Activated naive CD8-positive, alpha-beta T cell treated with anti-CD3 and anti-CD28 coated beads for 36 hours (primary cell): ENCODE data around the gene GLDN. TPM values are rescaled to one million over a fixed set of nuclear protein-coding genes. Genes with fewer than 3 reads are reported as not detected.

Source experiments
- DNase-seq: peaks from one replicate; pipeline ENCODE4 v3.0.0; 2021
- H3K27ac Mint-ChIP-seq: one replicate; pipeline ENCODE4 v1.8.0; 2022; ENCODE audit warnings: mild to moderate bottlenecking, moderate library complexity, mixed read lengths
- H3K27me3 Mint-ChIP-seq: one replicate; pipeline ENCODE4 v1.8.0; 2022; ENCODE audit warnings: mild to moderate bottlenecking, mixed read lengths
- H3K36me3 Mint-ChIP-seq: one replicate; pipeline ENCODE4 v1.8.0; 2021; ENCODE audit warnings: mild to moderate bottlenecking, mixed read lengths
- H3K4me1 Mint-ChIP-seq: one replicate; pipeline ENCODE4 v1.8.0; 2021; ENCODE audit warnings: mixed read lengths
- H3K4me3 Mint-ChIP-seq: one replicate; pipeline ENCODE4 v1.8.0; 2022; ENCODE audit warnings: mild to moderate bottlenecking, moderate library complexity, mixed read lengths
- H3K9me3 Mint-ChIP-seq: one replicate; pipeline ENCODE4 v1.8.0; 2022; ENCODE audit warnings: mixed read lengths
- total RNA-seq, 2 experiments: library from RNA; stranded (reverse); gene quantifications; one replicate each; pipeline ENCODE4 v1.2.3, GENCODE V29; 2021

The GLDN gene
- total RNA-seq, 2 experiments from 2014 or later, result not detected

DNA sequence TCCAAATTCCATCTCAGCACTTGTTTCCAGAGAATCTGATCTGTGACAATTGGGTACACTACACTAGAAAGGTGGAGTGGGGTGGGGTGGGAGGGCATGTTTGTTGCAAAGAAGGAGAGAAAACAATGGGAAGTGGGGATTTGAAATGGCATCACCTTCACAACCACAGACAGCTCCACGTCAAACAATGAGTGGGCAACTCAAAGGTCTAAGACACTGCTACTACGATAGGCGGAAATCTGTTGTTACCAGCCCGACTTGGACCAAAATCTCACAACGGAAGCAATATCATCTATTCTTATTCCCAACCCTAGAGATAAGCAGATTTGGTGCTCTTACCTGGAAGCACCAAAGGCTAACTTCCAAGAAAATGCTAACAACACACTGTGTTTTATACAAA, 6.4 kb upstream of the GLDN start:
- Mint-ChIP-seq H3K27me3 (peaks cover 9% of the 10 kb centered on the region), H3K36me3 (no peaks in the 10 kb centered on the region), H3K27ac (no peak overlapping the region), H3K9me3 (no peaks in the 10 kb centered on the region), H3K4me1 (no peaks in the 10 kb centered on the region), H3K4me3 (no peak overlapping the region)
- DNase-seq, result no peak

DNA sequence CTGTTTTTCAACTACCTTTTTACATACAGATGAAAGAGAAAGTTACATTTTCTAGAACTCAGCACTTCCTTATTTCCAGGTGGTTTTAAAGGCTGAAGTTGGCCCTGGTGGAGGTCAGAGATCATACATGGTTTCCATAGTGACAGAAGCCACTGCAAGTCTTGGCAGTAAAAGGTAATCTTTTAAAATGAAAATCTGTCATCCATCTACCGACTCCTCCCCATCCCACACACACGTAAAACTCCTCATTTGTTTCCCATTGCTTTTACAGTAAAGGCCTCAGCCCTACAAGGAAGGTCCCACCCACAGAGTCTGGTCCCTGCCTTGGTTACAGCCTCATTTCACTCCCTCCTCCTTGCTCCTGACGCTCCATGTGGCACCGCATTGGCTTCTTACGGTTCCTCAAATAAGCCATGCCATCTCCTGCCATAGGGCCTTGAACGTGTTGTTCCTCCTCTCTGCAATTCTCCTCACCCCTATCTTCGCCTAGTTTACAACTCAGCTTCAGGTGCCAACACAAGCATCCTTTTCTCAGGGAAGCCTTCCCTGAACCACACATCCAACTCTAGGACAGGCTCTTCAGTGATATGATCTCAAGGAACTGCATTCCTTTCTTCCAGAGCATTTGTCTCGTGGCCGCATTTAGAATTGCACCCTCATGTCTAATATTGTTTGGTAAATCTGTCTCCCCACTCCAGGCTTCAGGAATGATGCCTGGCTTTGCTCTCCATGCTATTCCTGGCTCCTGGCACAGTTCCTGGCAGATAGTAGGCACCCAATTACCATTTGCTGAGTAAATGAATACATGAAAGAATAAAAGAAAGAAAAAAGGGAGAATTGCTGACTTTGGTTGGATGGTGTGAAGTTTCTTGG, 5.7 kb upstream of the GLDN start:
- no peak for DNase-seq
- H3K27ac Mint-ChIP-seq, result no peak overlapping the region
- H3K9me3 Mint-ChIP-seq, result no peaks in the 10 kb centered on the region
- H3K4me3 Mint-ChIP-seq, result no peak overlapping the region
- no peaks in the 10 kb centered on the region for H3K36me3 Mint-ChIP-seq
- H3K27me3 Mint-ChIP-seq, result peaks cover 16% of the 10 kb centered on the region
- H3K4me1 Mint-ChIP-seq, result no peaks in the 10 kb centered on the region

DNA sequence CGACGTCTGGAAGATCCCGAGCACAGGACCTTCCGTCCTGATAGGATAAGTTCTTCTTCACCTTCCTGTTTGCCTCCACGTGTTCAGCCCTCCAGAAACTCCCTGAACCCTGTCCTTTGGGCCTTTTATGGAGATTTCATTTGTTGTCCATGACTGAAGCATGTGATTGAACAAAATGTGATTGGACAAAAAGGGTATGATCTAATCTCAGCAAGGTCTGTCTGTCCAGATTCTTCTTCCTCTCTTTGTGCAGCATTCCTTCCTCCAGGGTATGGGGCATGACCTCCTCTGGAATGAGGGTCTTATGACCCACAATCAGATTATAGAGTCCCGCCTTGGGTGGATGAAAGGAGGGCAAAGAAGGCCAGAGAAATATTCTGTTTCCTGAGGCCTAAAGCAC, 3.0 kb upstream of the GLDN start, which contains the start of gene CYP19A1:
Gene CYP19A1, minus strand, starts transcription at position 101 of the 400 bp plus-strand sequence. CDS start 95,684 bp downstream, outside the sequence.
- no peak for DNase-seq
- no peaks in the 10 kb centered on the region for H3K9me3 Mint-ChIP-seq
- no peaks in the 10 kb centered on the region for H3K36me3 Mint-ChIP-seq
- no peaks in the 10 kb centered on the region for H3K4me1 Mint-ChIP-seq
- H3K27me3 Mint-ChIP-seq, result peaks cover 36% of the 10 kb centered on the region
- H3K27ac Mint-ChIP-seq, result no peak within 1 kb of the TSS
- no peak within 1 kb of the TSS for H3K4me3 Mint-ChIP-seq

DNA sequence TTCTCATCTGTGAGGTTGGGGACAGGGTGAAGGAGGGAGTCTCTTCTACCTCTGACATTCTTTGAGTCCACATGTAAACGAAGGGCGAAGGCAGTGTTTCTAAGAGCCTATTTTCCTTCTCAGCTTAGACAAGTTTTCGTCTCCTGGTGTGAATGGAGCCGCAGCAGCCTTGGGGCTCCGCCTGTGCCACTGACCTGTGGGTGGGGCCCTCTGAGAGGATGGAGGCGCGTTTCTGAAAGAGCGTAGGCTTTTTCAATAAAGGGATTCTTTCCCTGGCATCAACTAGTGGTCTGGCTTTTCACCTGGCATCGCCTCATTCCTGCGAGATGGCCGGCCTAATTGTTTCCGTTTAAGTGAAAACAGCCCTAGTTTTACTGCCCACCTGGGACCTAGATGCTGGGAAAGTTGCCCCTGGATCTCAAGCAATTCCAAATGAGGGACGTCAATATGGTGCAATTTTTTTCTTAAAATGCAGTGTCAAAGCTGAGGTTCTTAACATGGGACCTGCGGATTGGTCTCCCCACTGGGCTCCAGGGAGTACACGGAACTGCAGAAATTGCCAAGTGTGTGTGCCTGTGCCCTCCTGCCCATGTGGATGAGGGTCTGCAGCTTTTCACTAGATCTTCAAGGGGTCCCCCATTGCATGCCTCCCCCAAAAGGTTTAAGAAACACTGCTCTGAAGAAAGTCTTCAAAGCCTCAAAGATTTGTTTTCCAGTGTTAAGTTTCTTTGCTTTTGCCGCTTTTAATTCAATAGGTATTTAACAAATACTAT, 958 bp downstream of the GLDN start:
- no peaks in the 10 kb centered on the region for H3K36me3 Mint-ChIP-seq
- H3K4me1 Mint-ChIP-seq, result no peaks in the 10 kb centered on the region
- H3K27me3 Mint-ChIP-seq, result peaks cover 39% of the 10 kb centered on the region
- DNase-seq, result no peak
- H3K27ac Mint-ChIP-seq, result no peak overlapping the region
- no peaks in the 10 kb centered on the region for H3K9me3 Mint-ChIP-seq
- no peak overlapping the region for H3K4me3 Mint-ChIP-seq

DNA sequence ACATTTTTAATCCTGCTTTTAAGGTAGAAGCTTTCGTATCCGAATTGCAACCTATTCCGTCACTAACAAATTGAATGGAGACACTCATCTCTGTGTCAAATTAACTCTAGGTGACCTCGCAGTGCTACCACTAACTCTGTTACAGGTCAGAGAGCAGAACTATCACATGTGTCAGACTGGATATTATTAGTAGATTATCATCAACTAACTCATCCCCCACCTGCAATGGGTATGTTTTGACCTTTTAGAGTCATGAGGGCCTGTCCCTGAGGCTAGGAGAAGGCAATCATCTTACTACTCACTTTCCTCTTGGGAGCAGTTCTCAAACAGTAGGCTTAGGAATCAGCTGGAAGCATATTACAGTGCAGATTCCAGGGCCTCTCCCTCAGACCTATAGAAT, 2.0 kb downstream of the GLDN start:
- DNase-seq, result no peak
- Mint-ChIP-seq H3K9me3 (no peaks in the 10 kb centered on the region), H3K36me3 (no peaks in the 10 kb centered on the region), H3K4me1 (no peaks in the 10 kb centered on the region), H3K4me3 (no peak overlapping the region), H3K27ac (no peak overlapping the region), H3K27me3 (peaks cover 37% of the 10 kb centered on the region)

DNA sequence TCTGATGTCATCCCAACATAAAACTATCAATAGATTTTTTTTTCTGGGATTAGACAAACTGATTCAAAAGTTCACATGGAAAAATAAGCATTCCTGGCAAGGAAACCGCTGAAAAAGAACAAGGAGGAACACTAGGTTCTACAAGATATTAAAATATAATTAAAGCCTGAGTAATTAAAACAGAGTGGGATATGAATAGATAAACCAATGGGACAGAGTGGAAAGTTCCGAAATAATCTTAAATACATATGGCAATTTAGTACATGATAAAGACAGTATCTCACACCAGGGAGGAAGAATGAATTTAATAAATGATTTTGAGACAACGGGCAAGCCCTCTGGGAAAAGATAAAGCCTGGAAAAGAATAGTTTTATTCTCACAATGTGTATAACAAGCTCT, 4.7 kb downstream of the GLDN start:
- DNase-seq, result no peak
- Mint-ChIP-seq H3K27ac (no peak overlapping the region), H3K4me3 (no peak overlapping the region), H3K4me1 (no peaks in the 10 kb centered on the region), H3K27me3 (peaks cover 22% of the 10 kb centered on the region), H3K9me3 (no peaks in the 10 kb centered on the region), H3K36me3 (no peaks in the 10 kb centered on the region)

DNA sequence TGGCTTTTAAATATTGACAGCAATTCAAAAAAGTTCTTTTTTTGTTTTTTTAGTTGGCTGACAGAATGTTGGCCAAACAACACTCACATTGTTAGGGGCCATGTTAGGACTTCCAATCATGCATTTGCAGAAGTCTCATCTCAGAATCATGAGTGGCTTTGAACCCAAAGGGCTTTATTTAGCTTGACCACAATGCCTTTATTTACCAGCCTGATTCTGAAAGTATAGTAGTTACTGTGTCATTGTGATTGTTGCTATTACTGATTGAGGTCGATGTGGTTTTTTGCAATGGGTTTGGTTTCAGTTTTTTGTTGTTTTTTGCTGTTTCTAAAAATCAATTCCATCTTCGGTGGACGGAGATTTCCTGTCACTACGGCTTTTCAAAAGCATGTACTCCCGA, 7.2 kb downstream of the GLDN start:
- H3K9me3 Mint-ChIP-seq, result no peaks in the 10 kb centered on the region
- no peak for DNase-seq
- H3K27ac Mint-ChIP-seq, result no peak overlapping the region
- H3K36me3 Mint-ChIP-seq, result no peaks in the 10 kb centered on the region
- H3K4me1 Mint-ChIP-seq, result no peaks in the 10 kb centered on the region
- H3K27me3 Mint-ChIP-seq, result peaks cover 9% of the 10 kb centered on the region
- H3K4me3 Mint-ChIP-seq, result no peak overlapping the region

DNA sequence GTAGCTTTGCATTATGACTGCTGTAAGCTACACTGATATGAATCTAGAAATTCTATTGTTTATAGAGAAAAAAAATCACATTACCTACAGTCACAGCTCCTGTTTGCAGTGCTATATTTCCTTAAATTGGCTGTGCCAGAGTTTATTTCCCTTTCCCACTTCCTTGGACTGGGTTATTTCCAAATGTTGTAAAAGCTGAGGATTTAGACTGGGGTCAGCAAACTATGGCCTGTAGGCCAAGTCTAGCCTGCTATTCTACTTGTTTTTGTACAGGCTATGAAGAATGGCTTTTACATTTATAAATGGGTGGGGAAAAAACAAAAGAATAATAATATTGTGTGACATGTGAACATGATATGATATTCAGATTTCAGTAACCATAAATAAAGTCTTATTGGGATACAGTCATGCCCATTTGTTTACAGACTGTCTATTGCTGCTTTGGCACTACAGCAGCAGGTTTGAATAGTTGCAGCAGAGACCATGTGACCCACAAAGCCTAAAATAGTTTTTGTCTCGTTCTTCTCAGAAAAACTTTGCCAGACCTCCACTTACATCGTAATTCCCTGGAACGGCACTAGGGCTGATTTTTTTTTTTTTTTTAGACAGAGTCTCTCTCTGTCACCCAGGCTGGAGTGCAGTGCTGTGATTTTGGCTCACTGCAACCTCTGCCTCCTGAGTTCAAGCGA, 7.8 kb downstream of the GLDN start:
- H3K27ac Mint-ChIP-seq, result no peak overlapping the region
- peaks cover 10% of the 10 kb centered on the region for H3K27me3 Mint-ChIP-seq
- no peak overlapping the region for H3K4me3 Mint-ChIP-seq
- no peaks in the 10 kb centered on the region for H3K36me3 Mint-ChIP-seq
- H3K4me1 Mint-ChIP-seq, result no peaks in the 10 kb centered on the region
- no peak for DNase-seq
- H3K9me3 Mint-ChIP-seq, result no peaks in the 10 kb centered on the region

DNA sequence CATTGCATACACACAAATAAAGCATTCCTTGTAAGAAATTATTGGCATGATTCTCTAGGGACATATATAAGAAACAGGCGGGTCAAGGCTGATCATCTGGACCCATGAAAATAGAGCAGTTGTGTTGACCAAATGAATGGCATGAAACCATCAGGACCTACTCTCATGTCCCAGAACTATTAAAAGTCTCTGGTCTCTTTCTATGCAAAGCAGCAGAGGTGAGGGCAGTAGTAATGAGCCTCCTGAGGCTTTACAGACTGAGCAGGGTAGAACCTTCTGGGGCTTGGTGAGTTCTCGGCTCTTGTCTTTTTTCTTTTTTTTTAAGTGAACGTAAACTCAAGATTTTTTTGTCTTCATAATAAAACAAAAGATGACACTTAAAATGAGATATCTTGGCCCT, 9.3 kb downstream of the GLDN start:
- Mint-ChIP-seq H3K4me3 (no peak overlapping the region), H3K27me3 (peaks cover 14% of the 10 kb centered on the region), H3K36me3 (no peaks in the 10 kb centered on the region), H3K4me1 (no peaks in the 10 kb centered on the region), H3K9me3 (no peaks in the 10 kb centered on the region), H3K27ac (no peak overlapping the region)
- DNase-seq, result no peak

DNA sequence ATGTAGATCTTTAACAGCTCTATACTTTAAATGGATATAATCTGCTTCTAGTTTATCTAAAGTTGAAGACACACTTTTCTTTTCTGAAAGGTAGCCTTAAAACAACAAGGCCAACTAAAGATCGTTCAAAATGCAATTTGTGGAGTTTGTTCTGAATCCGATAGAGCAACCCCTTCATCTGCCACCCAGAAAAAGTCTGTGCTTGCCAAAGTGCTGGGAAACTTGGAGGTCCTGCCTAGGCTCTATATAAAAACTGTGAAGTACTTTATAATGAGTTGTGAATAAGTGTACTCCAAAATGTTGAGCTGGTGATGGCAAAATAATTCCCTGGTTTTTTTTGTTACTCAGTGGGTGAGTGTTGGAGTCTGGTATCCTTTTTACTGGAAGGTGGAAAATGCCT, 12.5 kb downstream of the GLDN start:
- peaks cover 14% of the 10 kb centered on the region for H3K27me3 Mint-ChIP-seq
- no peaks in the 10 kb centered on the region for H3K9me3 Mint-ChIP-seq
- H3K4me3 Mint-ChIP-seq, result no peak overlapping the region
- no peak overlapping the region for H3K27ac Mint-ChIP-seq
- H3K36me3 Mint-ChIP-seq, result no peaks in the 10 kb centered on the region
- DNase-seq, result no peak
- no peaks in the 10 kb centered on the region for H3K4me1 Mint-ChIP-seq

DNA sequence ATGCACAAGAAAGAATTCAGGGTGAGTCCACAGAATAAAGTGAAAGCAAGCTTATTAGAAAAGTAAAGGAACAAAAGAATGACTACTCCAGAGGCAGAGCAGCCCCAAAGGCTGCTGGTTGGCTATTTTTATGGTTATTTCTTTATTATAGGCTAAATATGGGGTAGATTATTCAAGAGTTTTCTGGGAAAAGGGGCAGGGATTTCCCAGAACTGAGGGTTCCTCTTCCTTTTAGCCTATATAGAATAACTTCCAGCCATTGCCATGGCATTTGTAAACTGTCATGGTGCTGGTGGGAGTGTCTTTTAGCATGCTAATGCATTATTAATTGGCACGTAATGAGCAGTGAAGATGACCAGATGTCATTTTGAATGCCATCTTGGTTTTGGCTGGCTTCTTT, 13.6 kb downstream of the GLDN start:
- H3K27ac Mint-ChIP-seq, result no peak overlapping the region
- H3K36me3 Mint-ChIP-seq, result no peaks in the 10 kb centered on the region
- H3K4me1 Mint-ChIP-seq, result no peaks in the 10 kb centered on the region
- no peak for DNase-seq
- no peaks in the 10 kb centered on the region for H3K9me3 Mint-ChIP-seq
- peaks cover 14% of the 10 kb centered on the region for H3K27me3 Mint-ChIP-seq
- H3K4me3 Mint-ChIP-seq, result no peak overlapping the region

DNA sequence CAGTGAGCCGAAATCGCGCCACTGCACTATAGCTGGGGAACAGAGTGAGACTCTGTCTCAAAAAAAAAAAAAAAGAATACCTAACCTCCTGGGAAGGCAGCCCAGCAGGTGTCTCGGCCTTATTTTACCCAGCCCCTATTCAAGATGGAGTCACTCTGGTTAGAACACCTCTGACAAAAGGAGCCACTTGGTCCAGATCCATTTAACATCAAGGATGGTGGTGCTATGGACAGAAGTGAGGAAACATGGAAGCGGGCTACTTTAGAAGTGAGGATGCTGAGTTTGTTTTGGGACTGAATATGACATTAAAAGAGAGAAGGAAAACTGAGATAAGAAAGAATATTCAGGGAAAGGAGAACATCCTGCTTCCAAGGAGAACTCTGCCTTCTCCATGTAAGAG, 14.7 kb downstream of the GLDN start:
- no peaks in the 10 kb centered on the region for H3K36me3 Mint-ChIP-seq
- peaks cover 12% of the 10 kb centered on the region for H3K27me3 Mint-ChIP-seq
- no peak overlapping the region for H3K27ac Mint-ChIP-seq
- no peak overlapping the region for H3K4me3 Mint-ChIP-seq
- H3K9me3 Mint-ChIP-seq, result no peaks in the 10 kb centered on the region
- no peaks in the 10 kb centered on the region for H3K4me1 Mint-ChIP-seq
- DNase-seq, result no peak

DNA sequence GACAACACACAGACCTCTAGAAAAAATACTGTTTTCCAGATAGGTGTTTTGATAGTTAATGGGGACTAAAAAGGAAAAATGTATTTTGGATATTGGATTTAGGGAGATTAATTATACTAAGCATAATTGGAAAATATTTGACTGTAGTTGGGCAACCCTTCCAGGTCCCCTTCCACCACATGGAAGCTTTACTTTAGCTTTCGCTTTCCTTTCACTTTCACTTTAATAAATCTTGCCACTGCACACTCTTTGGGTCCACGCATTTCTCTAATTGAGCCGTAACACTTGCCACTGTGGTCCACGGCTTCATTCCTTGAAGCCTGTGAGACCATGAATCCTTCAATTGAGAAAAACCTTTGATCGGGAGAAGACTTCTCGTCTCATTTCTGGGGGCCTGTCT, 15.5 kb downstream of the GLDN start:
- H3K4me1 Mint-ChIP-seq, result no peaks in the 10 kb centered on the region
- H3K4me3 Mint-ChIP-seq, result no peak overlapping the region
- H3K9me3 Mint-ChIP-seq, result no peaks in the 10 kb centered on the region
- DNase-seq, result no peak
- H3K27ac Mint-ChIP-seq, result no peak overlapping the region
- H3K36me3 Mint-ChIP-seq, result no peaks in the 10 kb centered on the region
- peaks cover 9% of the 10 kb centered on the region for H3K27me3 Mint-ChIP-seq

DNA sequence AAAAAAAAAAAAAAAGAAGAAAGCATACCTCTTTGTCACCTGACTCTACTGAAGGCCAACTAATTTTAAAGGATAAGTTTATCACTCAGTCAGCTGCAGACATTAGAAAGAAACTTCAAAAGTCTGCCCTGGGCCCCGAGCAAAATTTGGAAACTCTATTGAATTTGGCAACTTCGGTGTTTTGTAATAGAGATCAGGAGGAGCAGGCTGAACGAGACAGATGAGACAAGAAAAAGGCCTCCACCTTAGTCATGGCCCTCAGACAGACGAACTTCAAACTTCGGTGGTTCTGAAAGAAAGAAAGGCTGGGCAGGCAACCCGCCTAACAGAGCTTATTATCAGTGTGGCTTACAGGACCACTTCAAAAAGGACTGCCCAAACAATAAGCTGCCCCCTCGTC, 18.5 kb downstream of the GLDN start:
- no peak for DNase-seq
- no peaks in the 10 kb centered on the region for H3K36me3 Mint-ChIP-seq
- no peak overlapping the region for H3K4me3 Mint-ChIP-seq
- H3K27me3 Mint-ChIP-seq, result no peaks in the 10 kb centered on the region
- H3K4me1 Mint-ChIP-seq, result no peaks in the 10 kb centered on the region
- no peak overlapping the region for H3K27ac Mint-ChIP-seq
- no peaks in the 10 kb centered on the region for H3K9me3 Mint-ChIP-seq

DNA sequence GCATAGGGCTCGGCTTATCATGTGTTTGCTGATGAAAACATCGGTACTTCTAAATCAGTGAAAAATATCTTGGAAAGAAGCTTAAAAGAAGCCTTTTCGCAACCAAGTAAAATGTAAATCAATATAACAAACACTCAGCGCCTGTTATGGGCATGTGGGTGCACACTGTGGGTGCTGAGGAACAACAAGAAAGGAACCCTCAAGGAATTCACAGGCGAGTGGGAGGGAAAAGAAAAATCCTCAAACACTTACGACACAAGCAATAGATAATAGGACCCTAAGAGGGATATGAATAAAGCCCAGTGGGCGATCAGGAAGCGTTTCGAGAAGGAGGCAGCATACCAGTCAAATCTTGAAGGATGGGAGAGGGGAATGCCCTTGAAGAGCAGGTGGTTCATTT, 21.9 kb downstream of the GLDN start:
- Mint-ChIP-seq H3K4me3 (no peak overlapping the region), H3K27ac (no peak overlapping the region), H3K9me3 (no peaks in the 10 kb centered on the region), H3K36me3 (no peaks in the 10 kb centered on the region), H3K4me1 (no peaks in the 10 kb centered on the region), H3K27me3 (peaks cover 7% of the 10 kb centered on the region)
- DNase-seq, result no peak
